Measurements from ENCODE around the gene KLK1.

DNA sequence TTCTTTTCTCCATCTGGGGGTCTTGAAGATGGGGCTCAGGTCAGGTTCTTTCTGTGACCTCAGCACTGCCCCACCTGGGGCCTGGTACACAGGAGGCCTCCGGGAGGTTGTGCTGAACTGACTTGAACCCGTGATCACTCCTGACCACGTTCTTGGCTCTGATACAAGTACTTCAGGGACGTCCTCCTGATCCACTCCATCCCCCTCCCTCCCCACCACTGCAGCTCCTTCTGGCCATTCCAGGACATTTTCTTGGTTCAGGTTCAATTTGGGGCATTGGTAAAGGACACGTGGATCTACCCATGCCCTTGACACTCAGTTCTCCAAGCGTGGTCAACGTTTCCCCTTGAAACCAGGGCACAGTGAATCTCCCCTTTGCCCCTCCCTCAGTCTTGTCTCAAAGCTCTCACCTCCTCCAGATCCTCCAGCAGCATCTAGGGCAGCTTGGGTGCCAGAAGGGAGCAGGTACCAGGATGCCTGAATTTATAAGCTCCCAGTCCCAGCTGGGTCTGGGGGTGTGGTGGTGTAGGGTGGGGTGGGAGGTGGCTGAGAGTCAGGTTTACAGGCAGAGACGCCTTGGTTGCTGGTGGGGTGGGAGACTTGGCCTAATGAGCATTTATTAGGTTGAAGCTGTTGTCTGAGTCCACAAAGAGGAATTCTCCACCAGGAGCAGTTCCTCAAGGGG is 9.7 kb upstream of the KLK1 start, which contains the start of gene KLK15:
- TF ChIP-seq, protein P1, sequence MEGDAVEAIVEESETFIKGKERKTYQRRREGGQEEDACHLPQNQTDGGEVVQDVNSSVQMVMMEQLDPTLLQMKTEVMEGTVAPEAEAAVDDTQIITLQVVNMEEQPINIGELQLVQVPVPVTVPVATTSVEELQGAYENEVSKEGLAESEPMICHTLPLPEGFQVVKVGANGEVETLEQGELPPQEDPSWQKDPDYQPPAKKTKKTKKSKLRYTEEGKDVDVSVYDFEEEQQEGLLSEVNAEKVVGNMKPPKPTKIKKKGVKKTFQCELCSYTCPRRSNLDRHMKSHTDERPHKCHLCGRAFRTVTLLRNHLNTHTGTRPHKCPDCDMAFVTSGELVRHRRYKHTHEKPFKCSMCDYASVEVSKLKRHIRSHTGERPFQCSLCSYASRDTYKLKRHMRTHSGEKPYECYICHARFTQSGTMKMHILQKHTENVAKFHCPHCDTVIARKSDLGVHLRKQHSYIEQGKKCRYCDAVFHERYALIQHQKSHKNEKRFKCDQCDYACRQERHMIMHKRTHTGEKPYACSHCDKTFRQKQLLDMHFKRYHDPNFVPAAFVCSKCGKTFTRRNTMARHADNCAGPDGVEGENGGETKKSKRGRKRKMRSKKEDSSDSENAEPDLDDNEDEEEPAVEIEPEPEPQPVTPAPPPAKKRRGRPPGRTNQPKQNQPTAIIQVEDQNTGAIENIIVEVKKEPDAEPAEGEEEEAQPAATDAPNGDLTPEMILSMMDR (IDR thresholded peaks at IDR 0.05) = no peak
- no peak for TF ChIP-seq POLR2A (IDR thresholded peaks at IDR 0.05)

Data from esophagus squamous epithelium (tissue), 4 donors.